GM18909 (cell line): Measurements from ENCODE around the gene PIPOX.

Source experiments
- ATAC-seq: cut with Tn5 transposase; IDR thresholded peaks from one replicate; pipeline ENCODE4 v1.9.1; 2021; ENCODE audit warnings: mild to moderate bottlenecking; ENCODE audit not compliant: unreplicated experiment, poor library complexity

PIPOX gene, protein sequence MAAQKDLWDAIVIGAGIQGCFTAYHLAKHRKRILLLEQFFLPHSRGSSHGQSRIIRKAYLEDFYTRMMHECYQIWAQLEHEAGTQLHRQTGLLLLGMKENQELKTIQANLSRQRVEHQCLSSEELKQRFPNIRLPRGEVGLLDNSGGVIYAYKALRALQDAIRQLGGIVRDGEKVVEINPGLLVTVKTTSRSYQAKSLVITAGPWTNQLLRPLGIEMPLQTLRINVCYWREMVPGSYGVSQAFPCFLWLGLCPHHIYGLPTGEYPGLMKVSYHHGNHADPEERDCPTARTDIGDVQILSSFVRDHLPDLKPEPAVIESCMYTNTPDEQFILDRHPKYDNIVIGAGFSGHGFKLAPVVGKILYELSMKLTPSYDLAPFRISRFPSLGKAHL

DNA sequence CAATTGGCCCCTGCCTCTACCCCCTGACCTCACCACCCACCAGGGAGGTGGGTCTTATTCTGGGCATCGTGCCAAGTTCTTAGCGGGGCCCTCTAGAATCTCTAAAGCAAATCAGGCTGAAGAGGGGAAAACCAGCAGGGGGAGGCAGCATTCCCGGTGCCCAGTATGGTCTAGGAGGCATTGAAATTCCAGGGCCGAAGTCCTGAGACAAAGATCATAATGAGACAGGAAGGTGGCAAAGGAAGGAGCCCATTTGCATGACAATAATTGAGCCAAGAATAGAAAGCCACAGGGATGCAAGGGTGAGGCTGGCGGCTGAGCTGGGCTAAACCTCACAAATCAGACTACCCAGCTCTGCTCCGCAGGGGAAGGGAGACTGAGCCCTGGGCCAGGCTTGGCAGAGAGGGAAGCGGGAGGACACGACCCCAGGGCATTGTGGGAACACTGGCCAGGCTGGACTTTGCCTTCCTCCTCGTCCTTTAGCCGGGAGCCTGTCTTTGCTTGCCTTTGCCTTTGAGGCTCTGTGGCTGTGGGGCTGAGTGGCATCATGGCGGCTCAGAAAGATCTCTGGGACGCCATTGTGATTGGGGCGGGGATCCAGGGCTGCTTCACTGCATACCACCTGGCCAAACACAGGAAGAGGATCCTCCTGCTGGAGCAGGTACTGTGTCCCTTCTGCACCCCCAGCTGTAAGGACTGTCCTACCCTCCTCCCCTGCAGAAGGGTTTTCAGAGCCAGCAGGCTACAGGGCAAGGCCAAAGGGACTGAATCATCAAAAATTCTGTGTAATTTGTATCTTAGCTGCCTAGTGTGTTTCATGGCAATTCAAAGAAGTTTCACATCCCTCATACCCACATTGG lies at the start of gene PIPOX:
TSS of gene PIPOX (plus strand) at position 463 of the 860 bp plus-strand sequence. CDS start at position 548, 85 bp downstream.
- no peak for ATAC-seq

GRCh38 chr17:28993645-28994426 lies 49.1 kb upstream of the PIPOX start:
- no peak for ATAC-seq

- no peak for ATAC-seq
These were observed 46.3 kb upstream of the PIPOX start for GRCh38 chr17:28996554-28997096.

GRCh38 chr17:28997806-28998205 lies 45.1 kb upstream of the PIPOX start:
- ATAC-seq = no peak

GRCh38 chr17:28999206-28999605 lies 43.7 kb upstream of the PIPOX start:
- ATAC-seq = no peak

GRCh38 chr17:29000973-29001372 lies 42.0 kb upstream of the PIPOX start:
- ATAC-seq = no peak

DNA sequence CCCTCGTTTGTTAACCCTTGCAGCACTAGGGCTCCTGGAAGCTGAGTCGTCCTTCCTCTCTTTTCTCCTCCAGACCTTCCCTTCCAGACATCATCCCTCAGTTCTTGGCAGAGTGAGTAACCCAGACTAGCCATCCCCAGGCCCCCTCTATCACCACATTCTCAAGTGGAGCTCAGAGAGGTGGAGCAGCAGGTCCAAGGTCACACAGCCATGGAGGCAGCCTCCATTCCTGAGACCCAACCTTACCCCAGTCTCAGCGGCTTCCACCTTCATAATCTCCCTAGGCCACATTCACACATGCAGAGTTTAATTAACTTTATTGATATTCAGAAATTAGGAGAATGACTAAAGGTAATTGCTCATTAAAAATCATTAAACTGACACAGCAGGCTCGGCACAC lies 40.1 kb upstream of the PIPOX start:
- ATAC-seq = no peak

GRCh38 chr17:29003289-29003688 lies 39.7 kb upstream of the PIPOX start:
- no peak for ATAC-seq

- no peak for ATAC-seq
These were observed 38.8 kb upstream of the PIPOX start for GRCh38 chr17:29004081-29004692.

DNA sequence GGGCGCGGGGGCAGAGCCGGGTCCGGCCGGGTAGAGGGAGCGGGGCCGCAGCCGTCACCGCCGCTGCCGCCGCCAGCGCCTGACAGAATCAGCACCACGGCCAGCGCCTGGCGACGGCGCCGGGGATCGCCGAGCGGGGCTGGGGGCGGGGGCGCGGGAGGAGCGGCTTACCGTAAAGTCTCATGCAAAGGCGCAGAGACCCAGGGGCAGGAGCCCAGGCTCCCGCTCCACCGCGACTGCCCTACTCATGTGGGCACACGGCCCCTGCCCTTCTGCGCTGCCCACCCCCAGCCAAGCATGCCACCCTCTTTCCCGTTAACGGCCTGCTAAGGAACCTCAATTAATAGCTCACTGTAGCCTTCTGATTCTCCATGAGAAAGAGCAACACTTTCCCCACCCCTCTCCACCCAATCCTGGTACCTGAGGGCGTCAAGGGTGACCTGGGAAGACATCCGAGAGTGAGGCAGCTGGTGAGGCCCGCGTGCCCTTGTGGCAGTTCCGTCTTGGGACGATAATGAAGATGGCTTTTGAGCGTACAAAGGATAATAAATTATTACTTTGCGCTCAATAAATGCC lies 36.9 kb upstream of the PIPOX start, which contains the start of gene SEZ6:
TSS of gene SEZ6 (minus strand) at position 98 of the 576 bp plus-strand sequence. CDS start 164 bp downstream, outside the sequence.
- no peak for ATAC-seq

- no peak for ATAC-seq
These were observed 35.5 kb upstream of the PIPOX start for GRCh38 chr17:29007456-29007855.

DNA sequence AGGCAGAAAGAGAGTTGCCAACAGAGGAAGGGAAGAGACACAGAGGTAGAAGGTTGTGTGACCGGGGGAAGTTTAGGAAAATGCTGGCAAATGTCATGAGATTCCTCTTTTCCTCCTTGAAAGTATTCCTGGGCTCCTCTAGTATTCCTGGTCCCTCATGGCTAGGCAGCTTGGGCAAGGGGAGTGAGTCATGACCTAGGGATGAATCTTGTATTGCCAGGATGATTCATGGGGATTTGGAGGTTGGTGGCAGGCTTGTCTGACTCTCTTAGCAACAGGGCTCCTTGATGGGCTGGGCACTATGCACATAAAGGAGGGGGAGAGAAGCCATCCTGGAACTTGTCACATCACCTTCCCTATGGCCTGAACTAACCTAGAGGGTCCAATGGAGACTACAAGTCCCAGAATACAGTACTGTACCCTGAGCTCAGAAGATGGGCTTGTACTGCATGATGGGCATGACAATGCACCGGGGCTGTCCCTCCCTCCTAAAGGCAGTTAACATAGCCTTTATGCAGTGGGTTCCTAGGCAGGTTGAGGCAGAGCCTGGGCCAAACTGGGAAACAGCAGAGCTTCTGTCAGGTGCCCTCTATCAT lies 35.0 kb upstream of the PIPOX start:
- ATAC-seq = no peak

DNA sequence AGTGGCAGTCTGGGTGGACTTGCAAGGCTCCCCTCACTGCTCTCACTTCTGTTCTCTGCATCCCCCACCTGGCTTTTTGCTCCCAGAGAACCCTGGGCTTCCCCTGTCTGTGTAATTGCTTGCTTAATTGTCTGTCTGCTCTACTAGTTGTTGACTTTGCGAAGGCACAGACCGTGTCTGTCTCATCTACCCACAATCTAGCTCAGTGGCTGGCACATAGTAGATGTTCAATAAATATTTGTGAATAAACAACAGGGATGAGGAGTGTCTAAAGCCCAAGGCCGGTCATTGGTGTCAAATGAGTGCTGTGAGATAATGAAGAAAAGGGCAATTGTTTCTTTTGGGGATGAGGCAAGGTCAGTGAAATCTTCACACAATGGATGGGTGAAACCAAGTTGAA lies 34.4 kb upstream of the PIPOX start:
- ATAC-seq = no peak

DNA sequence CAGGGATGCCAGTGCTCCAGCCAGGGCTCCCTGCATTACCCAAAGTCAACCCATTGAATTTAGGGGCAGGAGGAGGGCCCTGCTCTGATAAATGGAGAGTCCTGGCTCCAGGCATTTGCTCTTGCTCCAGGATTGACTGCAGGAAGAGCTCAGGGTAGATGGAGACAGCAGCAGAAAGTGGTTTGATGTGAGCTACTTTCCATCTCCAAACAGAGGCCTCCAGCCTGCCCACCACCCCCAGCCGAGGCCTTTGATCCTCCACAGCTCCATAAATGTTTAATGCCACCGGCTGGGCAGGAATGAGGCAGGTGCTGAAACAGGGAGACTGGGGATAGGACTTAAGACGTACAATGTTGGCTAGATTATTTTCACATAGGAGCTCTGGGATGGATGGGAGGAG lies 32.8 kb upstream of the PIPOX start:
- ATAC-seq = no peak

GRCh38 chr17:29010586-29010985 lies 32.4 kb upstream of the PIPOX start:
- ATAC-seq = no peak

- ATAC-seq = no peak
These were observed 30.4 kb upstream of the PIPOX start for GRCh38 chr17:29012535-29012934.

- no peak for ATAC-seq
These were observed 28.2 kb upstream of the PIPOX start for GRCh38 chr17:29014716-29015115.

- no peak for ATAC-seq
These were observed 26.4 kb upstream of the PIPOX start for GRCh38 chr17:29016345-29017210.
